GM18858 (cell line): ENCODE data around the gene ZNF343.
A peak's percentile ranks its signal among the peaks of the same experiment; 100 is the strongest.
"Not testable (repeated sequence)": the region's sequence is repeated elsewhere in the genome, so short reads cannot be mapped to it uniquely, and the experiment has no call there.

ENCODE experiments used
- ATAC-seq: cut with Tn5 transposase; IDR thresholded peaks from one replicate; pipeline ENCODE4 v1.9.1; 2021; ENCODE audit not compliant: unreplicated experiment

ZNF343 gene

DNA sequence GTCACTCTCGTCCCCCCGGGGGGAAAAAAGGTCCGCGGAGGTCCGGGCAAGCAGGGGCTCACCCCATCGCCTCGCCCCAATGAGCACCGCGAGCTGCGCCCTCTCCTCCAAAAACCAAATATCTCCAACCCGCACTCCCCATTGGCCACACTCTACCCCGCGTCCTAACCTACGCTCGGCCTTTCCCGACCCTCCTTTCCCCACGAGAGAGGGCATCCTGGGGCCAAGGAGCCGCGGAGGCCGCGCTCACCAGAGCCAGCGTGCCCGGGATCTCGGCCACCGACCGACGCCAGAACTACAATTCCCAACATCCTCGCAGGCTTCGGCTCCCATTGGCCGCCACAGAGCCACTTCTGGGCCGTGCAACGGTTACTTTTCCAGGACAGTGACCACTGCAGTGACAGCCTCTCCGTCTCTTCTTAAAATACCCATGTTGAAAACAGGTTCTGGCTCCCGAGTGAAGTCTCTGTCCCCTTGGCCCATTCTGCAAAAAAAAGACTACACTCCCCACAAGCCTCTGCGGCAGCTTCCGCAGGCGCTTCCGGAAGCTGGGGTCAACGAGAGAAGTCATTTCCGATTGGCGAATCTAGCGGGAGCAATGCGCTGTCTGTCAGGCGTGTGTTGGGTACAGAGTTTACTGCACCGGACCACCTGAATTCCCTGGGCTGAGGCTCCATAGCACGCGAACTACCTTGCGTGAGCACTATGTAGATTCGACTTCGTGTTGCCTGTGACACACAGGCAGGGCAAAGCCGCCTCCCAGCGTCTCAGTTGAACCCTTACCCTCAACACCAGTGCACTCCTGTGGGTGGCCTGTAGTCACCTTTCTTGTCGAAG, at the start of gene ZNF343:
ZNF343 (minus strand) TSS at position 285 of the 837 bp plus-strand sequence. CDS start 15,020 bp downstream, outside the sequence.
- peak; percentile 87 for ATAC-seq

DNA sequence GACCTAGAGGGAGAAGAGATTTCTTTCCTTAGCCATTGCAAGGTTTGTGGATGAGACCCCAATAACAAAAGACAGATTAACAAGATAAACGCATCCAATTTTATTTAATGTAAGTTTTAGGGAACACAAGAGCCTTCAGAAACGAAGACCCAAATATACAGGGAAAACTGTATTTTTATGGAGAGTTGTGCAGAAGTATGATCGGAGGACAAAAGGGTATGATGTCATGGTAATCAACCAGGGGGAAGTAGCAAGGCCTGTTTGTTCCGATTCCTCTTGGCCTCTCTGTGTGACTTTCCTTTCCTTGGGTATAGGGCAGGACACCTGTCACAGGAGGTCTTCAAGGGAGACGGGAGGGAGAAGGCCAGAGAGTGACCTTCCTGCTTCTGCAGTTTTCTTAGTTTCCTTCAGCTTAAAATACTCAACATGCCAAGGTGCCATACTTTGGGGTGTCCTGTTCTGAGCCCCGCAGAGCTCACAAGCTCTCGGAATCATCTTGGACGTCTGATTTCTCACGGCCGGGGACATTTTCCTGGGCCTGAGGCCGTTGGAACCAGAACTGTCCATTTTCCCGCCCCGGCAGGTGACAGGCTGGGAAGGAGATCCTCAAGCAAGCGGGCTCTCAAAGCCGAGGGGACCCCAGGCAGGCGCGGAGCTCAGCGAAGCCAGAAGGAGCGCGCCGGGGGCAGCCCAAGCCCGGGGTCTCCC, 49.3 kb upstream of the ZNF343 start:
- no peak for ATAC-seq

DNA sequence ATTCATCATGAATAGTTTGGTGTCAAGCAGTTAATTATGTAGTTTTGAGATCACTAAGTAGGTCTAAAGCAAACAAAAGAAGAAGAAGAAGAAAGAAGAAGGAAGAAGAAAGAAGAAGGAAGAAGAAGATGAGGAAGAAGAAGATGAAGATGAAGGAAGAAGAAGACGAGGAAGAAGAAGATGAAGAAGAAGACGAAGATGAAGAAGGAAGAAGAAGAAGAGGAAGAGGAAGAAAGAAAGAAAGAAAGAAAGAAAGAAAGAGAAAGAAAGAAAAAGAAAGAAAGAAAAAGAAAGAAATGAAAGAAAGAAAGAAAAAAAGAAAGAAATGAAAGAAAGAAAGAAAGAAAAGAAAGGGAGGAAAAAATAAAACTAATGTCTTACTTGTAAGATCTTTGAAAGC, 36.9 kb upstream of the ZNF343 start:
- no peak for ATAC-seq

DNA sequence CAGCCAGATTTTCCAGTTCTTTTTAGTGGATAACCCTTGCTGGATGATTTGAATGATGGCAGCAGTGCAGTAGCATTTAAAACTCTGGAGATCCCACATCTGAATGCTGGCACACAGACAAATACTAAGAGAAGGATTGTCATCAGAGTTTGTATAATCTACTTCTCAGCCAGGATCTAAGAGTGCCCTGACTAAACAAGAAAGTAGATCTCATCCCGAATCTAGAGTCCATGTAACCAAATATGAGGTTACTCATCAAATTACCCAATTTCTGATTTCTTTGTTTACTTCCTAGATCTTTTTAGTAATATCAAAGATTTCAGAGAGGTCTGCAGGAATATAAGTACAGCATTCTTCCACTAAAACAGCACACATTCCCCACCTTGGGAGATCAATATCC, 35.5 kb upstream of the ZNF343 start:
- no peak for ATAC-seq

DNA sequence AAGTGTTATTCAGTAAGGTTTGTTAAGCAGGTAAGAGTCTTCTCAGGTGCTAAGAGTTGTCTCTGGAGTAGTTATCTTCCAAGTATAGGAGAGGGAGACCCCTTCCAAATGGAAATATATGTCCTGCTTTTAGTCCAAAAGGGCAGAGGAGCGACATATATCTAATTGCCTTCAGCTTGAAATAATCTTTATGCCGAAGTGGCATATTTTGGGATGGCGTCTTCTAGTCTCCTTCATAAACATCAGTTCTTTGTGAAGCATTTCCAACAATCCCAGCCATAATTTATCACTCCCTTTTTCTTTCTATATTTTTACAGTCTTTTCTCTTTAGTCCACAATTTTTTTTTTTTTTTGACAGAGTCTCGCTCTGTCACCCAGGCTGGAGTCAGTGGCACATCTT, 33.6 kb upstream of the ZNF343 start:
- no peak for ATAC-seq

DNA sequence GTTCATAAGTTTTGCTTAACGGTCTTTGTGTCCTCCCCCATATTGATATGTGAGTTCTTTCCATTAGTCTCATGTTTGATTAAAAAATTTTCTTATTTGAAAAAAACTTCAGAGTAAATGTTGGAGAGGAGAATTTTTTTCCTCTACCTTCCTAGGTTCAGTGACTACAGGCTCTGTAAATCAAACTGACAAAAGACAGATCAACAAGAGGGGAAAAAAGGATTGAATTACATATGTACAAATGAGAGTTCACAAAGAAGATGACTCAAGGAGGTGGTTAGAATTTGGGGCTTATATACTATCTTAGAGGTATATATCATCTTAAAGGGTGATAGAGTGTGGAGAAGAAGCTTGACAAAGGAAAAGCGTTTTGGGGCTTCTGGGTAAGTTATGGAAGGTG, 33.2 kb upstream of the ZNF343 start:
- ATAC-seq, result no peak

DNA sequence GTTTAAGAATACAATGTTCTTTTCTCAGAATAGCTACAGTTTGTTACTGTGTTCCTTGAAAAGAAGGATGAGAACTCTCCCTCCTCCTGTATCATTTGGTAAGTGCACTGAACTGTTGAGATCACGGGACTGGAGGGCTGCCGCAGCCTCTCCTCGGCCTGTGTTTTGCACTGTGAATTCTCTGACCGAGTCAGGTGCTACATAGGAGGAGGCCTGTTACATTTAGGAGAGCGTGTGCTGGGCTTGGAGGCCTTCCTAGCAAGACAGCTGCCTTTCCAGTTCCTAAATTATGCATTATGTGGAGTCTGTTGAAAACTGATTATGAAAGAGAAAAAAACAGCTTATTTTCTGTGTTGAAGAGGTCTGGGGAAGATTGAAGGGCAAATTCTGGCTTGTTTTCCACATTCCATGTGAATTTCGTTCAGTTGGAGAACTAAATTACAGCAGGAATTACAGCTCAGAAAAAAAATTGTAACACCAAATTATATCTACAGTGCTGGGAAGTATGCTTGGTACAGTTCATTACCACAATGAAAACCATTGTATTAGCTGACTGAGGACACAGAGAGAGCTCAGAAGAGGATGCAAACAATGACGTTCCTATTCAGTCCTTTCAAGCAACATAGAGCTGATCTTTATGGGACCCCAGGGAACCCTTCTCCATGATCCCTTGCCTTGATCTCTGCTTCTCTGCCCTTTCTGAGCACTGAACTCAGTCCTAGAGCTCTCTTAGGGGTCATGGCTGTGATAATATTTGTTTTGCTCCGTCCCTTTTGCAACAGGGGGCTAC, 30.4 kb upstream of the ZNF343 start:
- no peak for ATAC-seq

DNA sequence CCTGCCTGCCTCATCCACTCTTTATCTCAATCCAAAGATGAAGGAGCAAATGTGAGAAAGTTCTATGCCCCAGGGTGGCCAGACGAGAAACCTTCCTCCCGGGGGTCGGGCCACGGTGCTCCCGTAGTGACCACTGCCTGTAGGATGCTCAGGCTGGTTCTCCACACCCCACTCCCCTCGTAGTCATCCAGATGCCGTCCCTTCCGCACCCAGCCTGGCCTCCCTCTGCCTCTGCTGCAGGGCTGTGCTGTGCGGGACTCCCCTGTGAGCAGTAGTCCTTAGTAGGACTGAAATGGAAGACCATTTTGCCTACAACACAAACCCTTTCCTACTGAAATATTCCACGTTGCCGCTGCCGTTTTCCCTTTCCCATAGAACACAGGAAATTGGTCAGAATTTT, 29.6 kb upstream of the ZNF343 start:
- ATAC-seq, result no peak

DNA sequence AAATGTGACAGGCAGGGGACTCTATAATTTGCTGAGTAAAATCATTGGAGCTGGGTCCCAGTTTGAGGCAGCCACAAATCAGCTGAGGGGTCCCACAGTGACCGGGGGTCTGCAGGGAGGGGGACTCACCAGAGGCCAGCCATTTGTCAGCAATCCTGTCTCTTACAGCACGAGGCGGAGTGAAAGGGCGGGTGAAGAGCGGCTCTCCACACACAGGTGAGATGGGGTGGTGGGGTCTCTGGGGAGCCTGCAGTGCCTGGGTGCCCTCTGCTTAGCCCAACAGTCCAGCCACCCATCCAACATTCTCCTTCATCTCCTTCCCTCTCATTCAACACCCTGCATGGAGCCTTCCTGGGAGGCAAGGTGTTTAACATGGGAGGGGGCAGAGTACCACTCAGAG, 28.4 kb upstream of the ZNF343 start:
- ATAC-seq, result no peak

DNA sequence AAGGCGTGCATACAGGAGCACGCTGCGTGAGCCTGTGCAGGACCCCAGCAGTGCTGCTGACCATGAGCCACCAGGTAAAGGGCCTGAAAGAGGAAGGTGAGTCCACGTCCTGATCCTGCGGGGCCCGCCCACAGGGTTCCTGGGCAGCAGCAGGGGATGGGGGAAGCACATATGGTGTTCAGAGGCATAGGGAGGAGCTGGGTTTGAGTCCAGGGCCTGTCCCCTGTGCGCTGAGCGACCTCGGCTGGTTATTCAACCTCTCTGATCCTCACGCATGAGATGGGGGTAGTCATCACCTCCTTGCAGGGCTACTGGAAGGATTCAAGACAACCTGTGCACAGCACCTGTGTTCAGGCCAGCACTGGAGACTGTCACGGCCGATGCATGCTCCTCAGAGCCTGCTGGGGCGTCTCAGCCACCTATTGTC, 27.9 kb upstream of the ZNF343 start, which contains the start of gene TMC2:
TMC2 (plus strand) TSS at position 14 of the 427 bp plus-strand sequence; CDS start at position 63, 49 bp downstream.
- no peak for ATAC-seq

DNA sequence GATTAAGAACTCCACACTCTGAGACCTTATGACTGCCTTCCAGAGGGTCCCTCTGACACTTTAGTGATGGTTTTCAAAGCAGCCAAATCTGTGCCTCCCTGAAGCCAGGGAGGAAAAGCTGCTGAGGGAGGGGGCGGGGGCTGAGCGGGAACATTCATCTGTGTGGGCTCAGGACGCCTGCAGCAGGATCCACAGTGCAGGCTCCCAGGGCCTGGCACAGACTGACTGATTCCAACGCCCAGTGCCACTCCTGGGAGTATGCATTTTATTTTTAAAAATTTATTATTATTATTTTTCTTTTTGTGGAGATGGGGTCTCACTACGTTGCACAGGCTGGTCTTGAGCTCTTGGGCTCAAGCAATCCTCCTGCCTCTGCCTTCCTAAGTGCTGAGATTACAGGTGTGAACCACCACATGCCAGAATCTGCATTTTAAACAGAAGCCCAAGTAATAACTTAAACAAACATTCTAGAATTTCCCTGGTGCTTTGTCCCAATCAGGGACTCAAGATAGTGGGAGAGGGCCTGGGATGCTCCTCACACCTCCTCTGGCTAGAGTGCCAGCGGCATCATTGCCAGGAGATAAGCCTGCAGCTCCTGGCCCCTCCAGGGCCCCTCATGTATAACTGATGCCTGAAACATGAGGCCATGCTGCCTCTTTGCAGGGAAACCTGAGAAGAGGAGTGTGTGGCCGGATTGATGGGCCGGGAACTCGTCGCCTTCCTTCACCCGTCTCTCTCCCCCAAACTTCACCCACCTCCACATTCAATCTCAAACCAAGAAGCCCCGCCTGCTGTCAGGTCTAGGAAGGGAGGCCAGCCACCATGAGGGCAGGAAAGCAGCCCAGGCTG, 27.2 kb upstream of the ZNF343 start:
- no peak for ATAC-seq

DNA sequence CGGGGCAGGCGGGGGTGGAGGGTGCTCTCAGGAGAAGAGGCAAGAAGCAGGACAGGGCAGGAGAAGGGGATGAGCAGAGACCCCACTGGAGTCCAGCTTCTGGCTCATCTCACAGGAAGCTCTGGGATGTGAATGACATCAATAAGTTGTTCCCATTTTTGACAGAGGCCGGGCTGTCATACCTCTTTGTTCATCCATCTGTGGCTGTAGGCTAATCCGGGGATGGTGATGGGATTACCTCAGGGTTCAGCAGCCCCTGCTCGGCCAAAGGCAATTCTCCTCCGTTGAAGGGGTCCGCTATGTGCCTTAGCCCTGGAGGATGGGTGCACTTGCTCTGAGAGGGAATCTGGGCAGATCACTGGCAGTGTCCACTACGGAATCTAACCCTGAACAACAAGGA, 24.4 kb upstream of the ZNF343 start:
- ATAC-seq, result no peak

DNA sequence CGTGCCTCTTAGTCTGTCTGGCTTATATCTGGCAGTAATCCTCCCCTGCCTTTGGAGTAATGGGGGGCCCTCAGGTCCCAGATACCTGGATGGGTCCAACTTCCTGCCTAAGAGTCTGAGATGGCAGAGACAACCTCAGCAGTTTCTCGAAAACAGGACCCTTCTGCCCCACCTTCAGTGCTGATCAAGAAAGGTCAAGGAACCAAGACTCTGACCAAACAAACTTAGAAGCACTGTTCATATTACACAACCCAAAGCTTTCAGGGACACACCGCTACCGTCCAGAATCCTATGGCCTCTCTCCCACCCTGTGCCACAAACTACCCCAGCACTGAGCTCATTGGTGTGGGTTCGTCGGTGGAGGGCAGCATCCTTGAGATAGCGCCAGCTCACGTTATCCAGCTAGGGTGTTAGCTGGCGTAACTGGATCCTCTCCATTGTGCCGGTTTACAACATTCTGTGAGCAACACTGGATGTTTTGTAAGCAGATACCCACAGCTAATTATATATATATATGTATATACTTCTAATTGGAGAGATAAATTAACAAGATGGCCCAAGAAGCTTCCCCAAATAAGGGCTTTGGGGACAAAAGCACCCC, 20.1 kb upstream of the ZNF343 start:
- ATAC-seq, result no peak

DNA sequence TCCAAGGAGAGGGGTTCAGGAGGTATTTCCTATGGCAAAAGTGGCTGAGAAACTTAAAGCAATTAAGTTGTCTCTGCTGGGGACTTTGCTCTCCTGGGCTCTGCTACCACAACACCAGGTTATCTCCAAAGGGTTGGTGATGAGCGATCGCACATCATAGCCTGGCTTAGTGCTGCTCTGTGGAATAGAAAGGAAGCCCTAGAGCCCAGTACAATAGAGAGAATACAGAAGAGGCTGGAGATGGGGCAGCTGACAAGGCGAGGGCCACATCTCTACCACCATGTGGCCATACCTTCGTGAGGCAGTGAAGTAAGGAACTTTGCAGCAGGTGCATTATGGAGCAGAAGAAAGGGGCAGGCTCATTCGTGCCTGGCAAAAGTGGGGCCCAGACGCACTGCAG, 19.0 kb upstream of the ZNF343 start:
- no peak for ATAC-seq

DNA sequence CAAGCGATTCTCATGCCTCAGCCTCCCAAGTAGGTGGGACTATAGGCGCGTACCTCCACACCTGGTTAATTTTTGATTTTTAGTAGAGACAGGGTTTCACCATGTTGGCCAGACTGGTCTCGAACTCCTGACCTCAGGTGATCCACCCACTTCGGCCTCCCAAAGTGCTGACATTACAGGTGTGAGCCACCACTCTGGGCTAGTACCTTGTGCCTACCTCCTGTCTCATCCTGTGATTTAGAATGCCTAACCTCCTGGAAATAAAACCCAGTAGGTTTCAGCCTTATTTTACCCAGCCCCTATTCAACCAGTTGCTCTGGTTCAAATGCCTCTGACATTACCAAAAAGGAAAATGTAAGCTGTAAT, 17.5 kb upstream of the ZNF343 start:
- not testable (repeated sequence) for ATAC-seq

DNA sequence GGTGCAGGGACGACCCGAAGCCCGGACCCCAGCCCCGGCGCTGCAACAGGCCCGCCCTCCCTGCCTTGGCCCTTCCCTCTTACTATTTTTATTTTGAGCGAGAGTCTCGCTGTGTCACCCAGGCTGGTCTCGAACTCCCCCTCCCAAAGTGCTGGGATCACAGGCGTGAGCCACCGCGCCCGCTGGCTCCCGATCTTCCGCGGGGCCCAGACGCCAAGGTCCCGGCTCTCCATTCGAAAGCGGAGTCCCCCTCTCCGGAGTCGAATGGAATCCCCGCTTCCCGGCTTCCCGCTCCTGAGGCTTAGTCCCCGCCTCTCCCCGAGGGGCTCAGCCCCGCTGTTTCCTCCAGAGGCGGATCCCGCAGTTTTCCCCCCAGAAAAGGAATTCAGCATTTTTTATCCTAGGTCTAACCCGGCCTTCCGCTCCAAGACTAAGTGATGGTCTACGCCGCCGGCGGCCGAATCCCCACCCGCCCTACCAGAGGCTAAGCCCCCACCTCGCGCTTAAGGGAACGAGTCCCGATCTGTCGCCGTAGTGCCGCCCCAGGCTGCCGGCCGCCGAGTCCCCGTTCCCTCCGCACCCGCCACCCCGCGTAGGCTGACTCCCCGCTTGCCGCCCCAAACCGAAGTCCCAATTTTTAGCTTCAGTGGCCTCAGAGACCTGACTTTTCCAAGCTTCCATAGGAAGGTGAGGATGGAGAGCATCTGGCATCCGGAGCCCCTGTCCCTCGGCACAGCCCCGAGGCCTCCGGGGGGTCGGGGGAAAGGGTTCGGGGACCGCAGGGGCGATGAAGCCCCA, 16.2 kb upstream of the ZNF343 start:
- ATAC-seq, result no peak

DNA sequence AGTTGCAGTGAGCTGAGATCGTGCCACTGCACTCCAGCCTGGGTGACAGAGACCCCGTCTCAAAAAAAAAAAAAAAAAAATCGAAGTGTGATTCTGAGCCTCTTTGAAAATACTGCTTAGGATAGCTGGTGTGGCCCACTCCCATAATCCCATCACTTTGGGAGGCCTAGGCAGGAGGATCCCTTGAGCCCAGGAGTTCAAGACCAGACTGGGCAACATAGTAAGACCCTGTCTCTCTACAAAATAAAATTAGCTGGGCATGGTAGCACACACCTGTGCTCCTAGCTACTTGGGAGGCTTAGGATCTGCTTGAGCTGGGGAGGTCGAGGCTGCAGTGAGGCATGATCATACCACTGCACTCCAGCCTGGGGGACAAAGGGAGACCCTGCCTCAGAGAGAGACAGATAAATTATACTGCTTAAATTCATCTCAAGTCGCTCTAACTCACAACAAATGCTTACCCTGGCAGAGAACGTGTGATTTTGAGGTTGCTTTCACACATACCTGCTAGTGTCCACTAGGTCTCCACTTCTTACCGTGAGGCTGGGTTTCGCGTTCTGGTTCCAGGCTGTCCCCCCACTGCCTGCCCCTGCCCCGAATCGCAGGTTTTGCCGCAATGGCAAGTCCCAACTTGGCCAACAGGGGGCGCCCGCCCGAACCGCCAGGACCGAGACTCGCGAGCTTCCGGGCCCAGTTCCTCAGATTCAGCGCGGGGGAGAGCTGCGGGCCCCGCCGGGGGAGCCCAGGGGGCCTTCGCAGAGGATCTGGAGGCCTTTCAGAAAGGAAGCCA, 15.4 kb upstream of the ZNF343 start:
- ATAC-seq, result no peak

DNA sequence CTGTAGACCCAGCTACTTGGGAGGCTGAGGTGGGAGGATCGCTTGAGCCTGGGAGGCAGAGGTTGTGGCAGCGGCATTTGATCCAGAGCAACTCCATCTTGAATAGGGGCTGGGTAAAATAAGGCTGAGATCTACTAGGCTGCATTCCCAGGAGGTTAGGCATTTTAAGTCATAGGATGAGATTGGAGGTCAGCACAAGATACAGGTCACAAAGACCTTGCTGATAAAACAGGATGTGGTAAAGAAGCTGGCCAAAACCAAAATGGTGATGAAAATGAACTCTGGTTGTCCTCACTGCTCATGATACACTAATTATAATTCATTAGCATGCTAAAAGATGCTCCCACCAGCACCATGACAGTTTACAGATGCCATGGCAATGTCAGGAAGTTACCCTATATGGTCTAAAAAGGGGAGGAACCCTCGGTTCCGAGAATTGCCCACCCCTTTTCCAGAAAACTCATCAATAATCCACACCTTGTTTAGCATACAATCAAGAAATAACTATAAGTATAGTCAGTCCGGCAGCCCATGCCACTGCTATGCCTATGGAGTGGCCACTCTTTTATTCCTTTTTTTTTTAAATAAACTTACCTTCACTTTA, 14.2 kb upstream of the ZNF343 start:
- ATAC-seq, result not testable (repeated sequence)
